Transverse colon (tissue), 4 donors: Measurements from ENCODE around the gene SCN4B. TPM values are rescaled to one million over a fixed set of nuclear protein-coding genes. Genes with fewer than 3 reads are reported as not detected.

ENCODE experiments used
- DNase-seq: peaks from one replicate; pipeline ENCODE4 v3.0.0-alpha.2; 2019
- H3K27ac ChIP-seq, 4 donors: fragments of 200-600 bp; sonication (generic); 2 replicates each; pipeline ENCODE4 v1.5.1; 2016 to 2018; ENCODE audit warnings: inconsistent platforms in 4 of 4
- H3K27me3 ChIP-seq: fragments of 200-600 bp; sonication (generic); 2 replicates; pipeline ENCODE4 v1.5.1; 2017; ENCODE audit warnings: inconsistent platforms
- H3K36me3 ChIP-seq, 4 donors: fragments of 200-600 bp; sonication (generic); 2 replicates each; pipeline ENCODE4 v1.5.1; 2017 to 2019; ENCODE audit warnings: inconsistent platforms in 4 of 4
- H3K4me1 ChIP-seq, 4 donors: fragments of 200-600 bp; sonication (generic); 2 replicates each; pipeline ENCODE4 v1.5.1; 2017 to 2020; ENCODE audit warnings: inconsistent platforms in 4 of 4
- H3K4me3 ChIP-seq, 4 donors: fragments of 200-600 bp; sonication (generic); 1 replicate in 1 of 4; 2 replicates in 3 of 4; pipeline versions ENCODE4 v1.5.1 to v1.6.1; 2017 to 2019; ENCODE audit warnings: inconsistent platforms in 4 of 4
- H3K9me3 ChIP-seq, 2 donors: fragments of 200-600 bp; sonication (generic); 2 replicates each; pipeline ENCODE4 v1.5.1; 2017 to 2019; ENCODE audit warnings: inconsistent platforms in 2 of 2
- EP300 ChIP-seq: sonication (generic); formaldehyde crosslinking; IDR thresholded peaks from one replicate; pipeline ENCODE4 v1.6.1; 2017; ENCODE audit warnings: antibody characterized with exemption, low read depth
- POLR2A ChIP-seq: fragments of 450-650 bp; IDR thresholded peaks from one replicate; pipeline ENCODE4 v1.6.1; 2016; ENCODE audit warnings: antibody characterized with exemption, mild to moderate bottlenecking, moderate library complexity
- POLR2AphosphoS5 ChIP-seq, 3 donors: sonication (generic); formaldehyde crosslinking; IDR thresholded peaks; one replicate each; pipeline ENCODE4 v1.6.1; 2016; ENCODE audit warnings: antibody characterized with exemption in 3 of 3
- WGBS, 2 donors: methylation state at CpG; one replicate each; pipeline ENCODE4 v1.1.5; 2018; ENCODE audit warnings: low coverage in 1 of 2; 5-methylcytosine and 5-hydroxymethylcytosine counted together
- in situ Hi-C, 4 donors: fragments of 200-750 bp; cut with MboI; loops; one replicate each; pipeline versions ENCODE4 v1.15.0 to v1.15.1; 2017; ENCODE audit warnings: low sequenced_read_pairs in 3 of 4, low pct_ligation_motif_present in 1 of 4, low pct_unique_long_range_greater_than_20kb in 1 of 4
- intact Hi-C: fragments of 100-400 bp; cut with DNase I; formaldehyde crosslinking; loops from one replicate; pipeline ENCODE4 v1.15.1; 2023; ENCODE audit warnings: low total_unique reads
- total RNA-seq, 4 donors: library from RNA; depleted of rRNA; stranded (reverse); fragments of >200 nt; gene quantifications; one replicate each; pipeline ENCODE4 v1.1.0, GENCODE V29; 2016
- TF ChIP-seq, protein P1 (sequence below), 5 experiments: fragments of 200-600 bp in 3 of 5; fragments of 450-650 bp in 2 of 5; sonication (generic) in 3 of 5; IDR thresholded peaks; 1 replicate in 2 of 5; 2 replicates in 3 of 5; pipeline ENCODE4 v1.5.1; 2016 to 2017; ENCODE audit warnings: antibody characterized with exemption in 5 of 5, inconsistent platforms in 3 of 5, mild to moderate bottlenecking in 2 of 5, moderate library complexity in 1 of 5

The SCN4B gene
- total RNA-seq, 4 donors from 2014 or later: 0.41 to 1.1 (median 0.75) TPM; not detected in 1

DNA sequence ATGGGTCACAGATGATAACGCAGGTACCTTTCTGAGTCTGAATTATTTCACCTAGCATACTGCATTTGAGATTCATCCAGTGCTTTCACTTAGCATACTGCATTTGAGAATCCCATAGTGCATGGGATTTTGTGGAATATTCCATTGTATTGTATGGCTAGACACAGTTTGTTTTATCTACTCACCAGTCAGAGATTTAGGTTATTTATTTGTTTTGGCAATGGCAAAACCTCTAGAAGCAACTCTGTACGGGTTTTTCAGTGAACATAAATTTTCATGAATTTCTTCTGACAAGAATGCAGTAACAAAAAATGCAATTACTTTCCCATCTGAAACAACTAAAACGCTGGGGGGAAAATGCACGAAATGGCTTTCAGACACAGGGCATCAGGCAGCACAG lies 24.3 kb downstream of the SCN4B start:
- TF ChIP-seq POLR2AphosphoS5 (IDR thresholded peaks at IDR 0.05): no peak
- TF ChIP-seq POLR2A: no peak
- TF ChIP-seq EP300: no peak
- TF ChIP-seq, protein P1, sequence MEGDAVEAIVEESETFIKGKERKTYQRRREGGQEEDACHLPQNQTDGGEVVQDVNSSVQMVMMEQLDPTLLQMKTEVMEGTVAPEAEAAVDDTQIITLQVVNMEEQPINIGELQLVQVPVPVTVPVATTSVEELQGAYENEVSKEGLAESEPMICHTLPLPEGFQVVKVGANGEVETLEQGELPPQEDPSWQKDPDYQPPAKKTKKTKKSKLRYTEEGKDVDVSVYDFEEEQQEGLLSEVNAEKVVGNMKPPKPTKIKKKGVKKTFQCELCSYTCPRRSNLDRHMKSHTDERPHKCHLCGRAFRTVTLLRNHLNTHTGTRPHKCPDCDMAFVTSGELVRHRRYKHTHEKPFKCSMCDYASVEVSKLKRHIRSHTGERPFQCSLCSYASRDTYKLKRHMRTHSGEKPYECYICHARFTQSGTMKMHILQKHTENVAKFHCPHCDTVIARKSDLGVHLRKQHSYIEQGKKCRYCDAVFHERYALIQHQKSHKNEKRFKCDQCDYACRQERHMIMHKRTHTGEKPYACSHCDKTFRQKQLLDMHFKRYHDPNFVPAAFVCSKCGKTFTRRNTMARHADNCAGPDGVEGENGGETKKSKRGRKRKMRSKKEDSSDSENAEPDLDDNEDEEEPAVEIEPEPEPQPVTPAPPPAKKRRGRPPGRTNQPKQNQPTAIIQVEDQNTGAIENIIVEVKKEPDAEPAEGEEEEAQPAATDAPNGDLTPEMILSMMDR (IDR thresholded peaks at IDR 0.05): no peak
- 64 to 67% methylated on average over 1 to 4 of the region's 4 CpGs for WGBS, 2 donors
- no peaks in the 10 kb centered on the region for H3K27me3 ChIP-seq
- no peak overlapping the region for H3K4me3 ChIP-seq
- no peaks in the 10 kb centered on the region for H3K9me3 ChIP-seq
- intact Hi-C loops: no loop called here
- in situ Hi-C loops: loop anchor here in 1 of 4 donors (25.0 kb wide), 1 partner anchor 359 kb away; no protein-coding TSS in a partner anchor
- no peaks in the 10 kb centered on the region for H3K36me3 ChIP-seq
- no peaks in the 10 kb centered on the region for H3K4me1 ChIP-seq
- no peak overlapping the region for H3K27ac ChIP-seq
- DNase-seq: no peak

DNA sequence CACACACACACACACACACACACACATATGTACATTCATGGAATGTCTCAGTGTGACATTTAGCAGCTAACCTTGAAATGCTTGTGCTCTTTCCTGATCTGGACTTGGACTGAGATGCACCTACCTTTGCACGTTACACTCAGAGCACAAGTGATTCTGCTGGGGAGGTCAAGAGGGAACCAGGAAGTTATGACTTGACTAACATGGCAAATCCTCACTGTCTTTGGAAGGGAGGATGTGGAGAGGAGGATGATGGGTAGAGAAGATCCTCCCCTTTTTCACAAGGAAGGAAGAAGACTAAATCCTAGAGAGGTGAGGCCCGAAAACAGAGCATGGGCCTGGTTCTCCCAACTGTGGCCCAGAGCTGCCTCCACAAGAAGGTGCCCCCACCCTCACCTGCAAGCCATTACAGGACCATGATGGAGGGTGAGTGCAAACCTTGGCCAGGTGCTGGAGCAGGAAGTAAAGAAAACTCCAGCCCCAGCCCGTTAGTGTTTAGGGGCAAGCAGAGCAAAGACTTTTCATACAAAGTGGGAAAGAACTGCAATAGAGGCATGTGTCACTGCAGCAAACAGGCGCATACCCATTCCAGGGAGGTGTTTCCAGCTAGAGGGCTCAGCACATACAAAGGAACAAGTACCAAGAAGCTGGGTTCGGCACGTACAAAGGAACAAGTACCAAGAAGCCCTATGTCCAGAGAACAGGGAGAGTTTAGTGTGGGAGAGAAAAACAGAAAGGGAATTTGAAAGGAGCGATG lies 26.4 kb downstream of the SCN4B start:
- 78 to 80% methylated on average over 6 to 7 of the region's 7 CpGs for WGBS, 2 donors
- intact Hi-C loops (no loop called here), in situ Hi-C loops (loop anchor here in 1 of 4 donors (25.0 kb wide), 1 partner anchor 361 kb away; no protein-coding TSS in a partner anchor)
- no peaks in the 10 kb centered on the region for H3K9me3 ChIP-seq
- TF ChIP-seq POLR2A (no peak), EP300 (no peak), POLR2AphosphoS5 (IDR thresholded peaks at IDR 0.05) (no peak)
- TF ChIP-seq, protein P1 (IDR thresholded peaks at IDR 0.05): no peak
- no peak overlapping the region for H3K4me3 ChIP-seq
- no peaks in the 10 kb centered on the region for H3K27me3 ChIP-seq
- no peaks in the 10 kb centered on the region for H3K4me1 ChIP-seq
- no peaks in the 10 kb centered on the region for H3K36me3 ChIP-seq
- no peak for DNase-seq
- no peak overlapping the region for H3K27ac ChIP-seq

DNA sequence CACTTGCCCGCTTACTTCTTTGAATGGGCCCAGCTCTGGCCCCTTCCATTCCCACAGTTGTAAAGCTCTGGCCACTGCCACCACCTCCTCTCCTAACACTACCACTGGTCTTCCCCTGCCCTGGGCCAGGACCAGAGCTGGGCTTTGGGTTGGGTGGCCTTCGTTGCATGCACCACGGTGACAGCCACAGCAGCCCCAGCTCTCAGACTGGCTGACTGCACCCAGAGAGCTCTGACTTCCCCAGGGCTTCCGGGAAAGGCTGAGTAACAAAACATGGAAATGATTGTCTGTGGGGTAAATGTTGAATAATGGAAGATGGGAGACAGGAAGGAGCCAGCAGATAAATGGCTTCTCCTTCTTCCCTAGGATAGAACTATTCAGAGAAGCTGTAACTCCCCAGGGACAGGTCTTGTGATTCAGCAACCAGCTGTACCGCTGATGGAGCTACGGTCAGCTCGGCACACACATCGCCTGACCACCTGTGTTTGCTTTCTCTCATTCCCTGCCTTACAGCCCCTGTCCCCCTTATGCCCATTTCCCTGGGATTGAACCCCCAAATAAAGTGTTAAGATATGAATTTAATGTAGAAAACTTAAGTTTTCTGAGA lies 27.6 kb downstream of the SCN4B start:
- intact Hi-C loops: no loop called here
- Histone ChIP-seq H3K36me3 (peaks cover 0 to 5% (median 0%) of the 10 kb centered on the region in 4 donors), H3K4me3 (no peak overlapping the region), H3K27me3 (no peaks in the 10 kb centered on the region), H3K4me1 (no peaks in the 10 kb centered on the region), H3K9me3 (no peaks in the 10 kb centered on the region), H3K27ac (no peak overlapping the region)
- TF ChIP-seq POLR2AphosphoS5 (IDR thresholded peaks at IDR 0.05) (no peak), EP300 (no peak), POLR2A (no peak)
- TF ChIP-seq, protein P1 (IDR thresholded peaks at IDR 0.05): no peak
- in situ Hi-C loops: loop anchor here in 1 of 4 donors (25.0 kb wide), 1 partner anchor 362 kb away; no protein-coding TSS in a partner anchor
- DNase-seq: no peak
- WGBS, 2 donors: 80% methylated on average over 8 of the region's 8 CpGs; no CpG with 5 or more reads in 1 of the 2 donors

DNA sequence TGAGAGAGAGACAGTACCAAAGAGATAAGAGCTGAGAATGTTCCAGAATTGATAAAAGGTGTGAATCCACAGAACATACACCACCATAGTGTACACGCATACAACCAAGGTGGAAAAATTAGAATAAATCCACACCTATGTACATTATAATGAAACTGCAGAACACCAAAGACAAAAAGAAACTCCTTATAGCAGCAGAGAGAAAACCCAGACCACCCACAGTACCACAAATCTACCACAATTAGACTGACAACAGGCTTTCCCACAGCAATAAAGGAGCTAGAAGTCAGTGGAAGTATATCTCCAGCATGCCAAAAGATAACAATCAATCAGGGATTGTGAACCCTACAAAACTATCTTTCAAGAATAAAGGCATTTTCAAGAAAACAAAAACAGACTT lies 31.8 kb downstream of the SCN4B start:
- H3K4me3 ChIP-seq: no peak overlapping the region
- TF ChIP-seq EP300 (no peak), POLR2A (no peak), POLR2AphosphoS5 (IDR thresholded peaks at IDR 0.05) (no peak)
- TF ChIP-seq, protein P1 (IDR thresholded peaks at IDR 0.05): no peak
- no peak for DNase-seq
- H3K36me3 ChIP-seq: peaks cover 0 to 5% (median 0%) of the 10 kb centered on the region in 4 donors
- in situ Hi-C loops (no loop called here), intact Hi-C loops (no loop called here)
- no peak overlapping the region for H3K27ac ChIP-seq
- WGBS, 2 donors: 63 to 100% methylated on average over 1 of the region's 1 CpG
- H3K4me1 ChIP-seq: no peaks in the 10 kb centered on the region
- no peaks in the 10 kb centered on the region for H3K27me3 ChIP-seq
- H3K9me3 ChIP-seq: no peaks in the 10 kb centered on the region
